HEK293 (cell line): ENCODE data around the gene MXRA8.

Source experiments
- CTCF ChIA-PET: fragments of 350-600 bp; formaldehyde crosslinking; extraction: SDS; loops from one replicate; lab custom pipeline; 2021; ENCODE audit warnings: antibody characterized with exemption; lab: Yijun Ruan, JAX
- POLR2A ChIA-PET: fragments of 300-600 bp; formaldehyde crosslinking; extraction: SDS; loops from one replicate; lab custom pipeline; 2020; ENCODE audit warnings: antibody characterized with exemption, inconsistent platforms; lab: Yijun Ruan, JAX
- H3K27ac ChIP-seq: fragments of 200-500 bp; sonication (Bioruptor generic); 2 replicates; pipeline ENCODE4 v1.5.1; 2014; ENCODE audit warnings: low read depth, low read length, control low read depth, inconsistent platforms; ENCODE audit errors: extremely low read depth
- H3K36me3 ChIP-seq, 2 experiments: fragments of 200-500 bp in 1 of 2; sonication (Bioruptor generic) in 1 of 2; 1 replicate in 1 of 2; 2 replicates in 1 of 2; pipeline ENCODE4 v1.5.1; 2014 to 2017; ENCODE audit warnings: inconsistent platforms in 2 of 2, low read length in 2 of 2; ENCODE audit not compliant: control insufficient read depth in 2 of 2, insufficient read depth in 1 of 2
- H3K4me1 ChIP-seq: fragments of 200-500 bp; sonication (Bioruptor generic); 2 replicates; pipeline ENCODE4 v1.5.1; 2014; ENCODE audit warnings: mild to moderate bottlenecking, low read length, inconsistent platforms; ENCODE audit not compliant: control insufficient read depth, insufficient read depth
- H3K4me3 ChIP-seq: 2 replicates; pipeline ENCODE4 v1.5.1; 2011; ENCODE audit warnings: low read depth, mild to moderate bottlenecking, control low read depth, low read length, moderate library complexity
- H3K9me3 ChIP-seq: fragments of 200-500 bp; sonication (Bioruptor generic); 2 replicates; pipeline ENCODE4 v1.5.1; 2014; ENCODE audit warnings: low read depth, low read length, inconsistent platforms; ENCODE audit not compliant: control insufficient read depth, insufficient read depth
- ATF2 ChIP-seq: fragments of 450-650 bp; formaldehyde crosslinking; IDR thresholded peaks from 2 replicates; pipeline ENCODE4 v1.5.1; 2016; ENCODE audit warnings: missing biosample characterization, missing genetic modification characterization, low read depth
- BCL11A ChIP-seq: fragments of 450-650 bp; formaldehyde crosslinking; IDR thresholded peaks from 2 replicates; pipeline ENCODE4 v1.5.1; 2016; ENCODE audit warnings: low read depth, missing biosample characterization, missing genetic modification characterization
- HOXC10 ChIP-seq: sonication (generic); formaldehyde crosslinking; IDR thresholded peaks from 2 replicates; pipeline ENCODE4 v1.8.1; 2023; ENCODE audit warnings: mild to moderate bottlenecking, missing genetic modification reagents
- OVOL3 ChIP-seq: fragments of 450-650 bp; formaldehyde crosslinking; IDR thresholded peaks from 2 replicates; pipeline ENCODE4 v1.5.1; 2016; ENCODE audit warnings: missing biosample characterization, missing genetic modification characterization
- PRDM10 ChIP-seq: fragments of 450-650 bp; formaldehyde crosslinking; IDR thresholded peaks from 2 replicates; pipeline ENCODE4 v1.5.1; 2016; ENCODE audit warnings: missing biosample characterization, missing genetic modification characterization
- RBAK ChIP-seq: fragments of 450-650 bp; formaldehyde crosslinking; IDR thresholded peaks from 2 replicates; pipeline ENCODE4 v1.5.1; 2016; ENCODE audit warnings: missing biosample characterization, missing genetic modification characterization
- TSHZ1 ChIP-seq: fragments of 450-650 bp; formaldehyde crosslinking; IDR thresholded peaks from 2 replicates; pipeline ENCODE4 v1.5.1; 2016; ENCODE audit warnings: missing biosample characterization, missing genetic modification characterization, borderline replicate concordance
- ZBTB17 ChIP-seq: fragments of 450-650 bp; formaldehyde crosslinking; IDR thresholded peaks from 2 replicates; pipeline ENCODE4 v1.5.1; 2016; ENCODE audit warnings: missing biosample characterization, missing genetic modification characterization
- ZFP37 ChIP-seq: fragments of 450-650 bp; formaldehyde crosslinking; IDR thresholded peaks from 2 replicates; pipeline ENCODE4 v1.5.1; 2016; ENCODE audit warnings: missing biosample characterization, missing genetic modification characterization
- ZNF157 ChIP-seq: fragments of 450-650 bp; formaldehyde crosslinking; IDR thresholded peaks from 2 replicates; pipeline ENCODE4 v1.5.1; 2016; ENCODE audit warnings: missing biosample characterization, missing genetic modification characterization
- ZNF274 ChIP-seq, 2 experiments: fragments of 200-500 bp in 1 of 2; fragments of 450-650 bp in 1 of 2; sonication (Bioruptor generic) in 1 of 2; formaldehyde crosslinking in 1 of 2; IDR thresholded peaks; 2 replicates each; pipeline versions ENCODE4 v1.5.1 to v1.6.1; 2014 to 2016; ENCODE audit warnings: borderline replicate concordance in 1 of 2, inconsistent platforms in 1 of 2, low read length in 1 of 2, missing biosample characterization in 1 of 2, missing genetic modification characterization in 1 of 2
- ZNF280D ChIP-seq: fragments of 450-650 bp; formaldehyde crosslinking; IDR thresholded peaks from 2 replicates; pipeline ENCODE4 v1.5.1; 2016; ENCODE audit warnings: missing biosample characterization, missing genetic modification characterization
- ZNF311 ChIP-seq: fragments of 450-650 bp; formaldehyde crosslinking; IDR thresholded peaks from 2 replicates; pipeline ENCODE4 v1.5.1; 2017; ENCODE audit warnings: missing biosample characterization, missing genetic modification characterization, borderline replicate concordance
- ZNF426 ChIP-seq: fragments of 450-650 bp; formaldehyde crosslinking; IDR thresholded peaks from 2 replicates; pipeline ENCODE4 v1.5.1; 2017; ENCODE audit warnings: missing biosample characterization, missing genetic modification characterization, mild to moderate bottlenecking, inconsistent platforms, moderate library complexity
- ZNF48 ChIP-seq: fragments of 450-650 bp; formaldehyde crosslinking; IDR thresholded peaks from 2 replicates; pipeline ENCODE4 v1.5.1; 2016; ENCODE audit warnings: missing biosample characterization, missing genetic modification characterization
- ZNF571 ChIP-seq: fragments of 450-650 bp; formaldehyde crosslinking; IDR thresholded peaks from 2 replicates; pipeline ENCODE4 v1.5.0; 2017; ENCODE audit warnings: missing biosample characterization, missing genetic modification characterization
- ZNF623 ChIP-seq: fragments of 450-650 bp; formaldehyde crosslinking; IDR thresholded peaks from 2 replicates; pipeline ENCODE4 v1.5.1; 2016; ENCODE audit warnings: missing biosample characterization, missing genetic modification characterization
- ZNF677 ChIP-seq: fragments of 450-650 bp; IDR thresholded peaks from 2 replicates; pipeline ENCODE4 v1.5.0; 2018; ENCODE audit warnings: missing biosample characterization, mild to moderate bottlenecking, missing genetic modification characterization, moderate library complexity
- ZNF777 ChIP-seq: fragments of 450-650 bp; formaldehyde crosslinking; IDR thresholded peaks from 2 replicates; pipeline ENCODE4 v1.5.1; 2017; ENCODE audit warnings: missing biosample characterization, missing genetic modification characterization, borderline replicate concordance
- ZNF791 ChIP-seq: fragments of 450-650 bp; formaldehyde crosslinking; IDR thresholded peaks from 2 replicates; pipeline ENCODE4 v1.5.1; 2016; ENCODE audit warnings: missing biosample characterization, missing genetic modification characterization

The MXRA8 gene

GRCh38 chr1:1391225-1391624 is 32.9 kb upstream of the MXRA8 start:
- Histone ChIP-seq H3K36me3 (peaks cover 68 to 100% of the 10 kb centered on the region in 2 experiments), H3K9me3 (no peaks in the 10 kb centered on the region), H3K4me1 (no peaks in the 10 kb centered on the region), H3K27ac (no peak overlapping the region), H3K4me3 (no peak overlapping the region)
- CTCF ChIA-PET, result interaction anchor here (0.6 to 2.2 kb wide), 6 partner anchors 9 to 113 kb away, joined by 3 to 9 read pairs (median 4); partner anchors contain the start of gene ATAD3C
- POLR2A ChIA-PET, result interaction anchor here (0.9 to 1.2 kb wide), 2 partner anchors 9 to 43 kb away, joined by 3 read pairs; no protein-coding TSS in a partner anchor
- TF ChIP-seq ZNF157, result no peak
- TF ChIP-seq TSHZ1 (tag by site-specific recombination), result no peak
- TF ChIP-seq ZFP37 (tag by site-specific recombination), result no peak
- TF ChIP-seq PRDM10 (tag by site-specific recombination), result no peak
- TF ChIP-seq ZNF571 (tag by site-specific recombination), result no peak
- TF ChIP-seq HOXC10, result no peak
- TF ChIP-seq ZNF791 (tag by site-specific recombination), result no peak
- no peak for TF ChIP-seq OVOL3 (tag by site-specific recombination)
- no peak for TF ChIP-seq BCL11A (tag by site-specific recombination)
- TF ChIP-seq ZNF48 (tag by site-specific recombination), result no peak
- no peak for TF ChIP-seq ZNF777 (tag by site-specific recombination)
- TF ChIP-seq ZNF274 (IDR thresholded peaks at IDR 0.05; ENCODE audit: low read length), result no peak
- TF ChIP-seq ZNF274 (tag by site-specific recombination; IDR thresholded peaks at IDR 0.05; ENCODE audit: borderline replicate concordance), result no peak
- no peak for TF ChIP-seq ZNF623
- TF ChIP-seq ZBTB17 (tag by site-specific recombination), result no peak
- TF ChIP-seq ZNF677, result no peak
- TF ChIP-seq ZNF311 (tag by site-specific recombination), result no peak
- no peak for TF ChIP-seq ZNF426

- Histone ChIP-seq H3K27ac (no peak overlapping the region), H3K4me3 (no peak overlapping the region), H3K9me3 (no peaks in the 10 kb centered on the region), H3K36me3 (peaks cover 70 to 100% of the 10 kb centered on the region in 2 experiments), H3K4me1 (no peaks in the 10 kb centered on the region)
- ChIA-PET POLR2A (interaction anchor here (1.2 kb wide), 1 partner anchor 9 kb away, joined by 3 read pairs; no protein-coding TSS in a partner anchor), CTCF (interaction anchor here (0.6 to 2.2 kb wide), 2 partner anchors 13 to 18 kb away, joined by 4 to 9 read pairs; no protein-coding TSS in a partner anchor)
- no peak for TF ChIP-seq RBAK (tag by site-specific recombination)
- TF ChIP-seq ATF2 (tag by site-specific recombination), result no peak
- no peak for TF ChIP-seq ZNF280D (tag by site-specific recombination)
Observed at GRCh38 chr1:1390675-1391074, 32.3 kb upstream of the MXRA8 start.
